IMR-90 (cell line): Measurements from ENCODE around the gene GPR82. TPM values are rescaled to one million over a fixed set of nuclear protein-coding genes. Genes with fewer than 3 reads are reported as not detected.

Experiments
- ATAC-seq: fragments of 200-7000 bp; cut with Tn5 transposase; 2 replicates; pipeline ENCODE4 v1.9.1; 2020; ENCODE audit warnings: low read depth, mild to moderate bottlenecking, moderate library complexity
- BruUV-seq: library from RNA; stranded (reverse); fragments of 400-500 nt; replicated peaks from 2 replicates; lab custom pipeline; 2021; lab: Mats Ljungman, UMichigan
- CTCF ChIA-PET: fragments of 300-600 bp; formaldehyde crosslinking; extraction: SDS; loops from one replicate; lab custom pipeline; 2021; ENCODE audit warnings: antibody characterized with exemption; lab: Yijun Ruan, JAX
- POLR2A ChIA-PET: fragments of 300-600 bp; sonication (Branson Sonifier 250); formaldehyde crosslinking; loops from one replicate; lab custom pipeline; 2022; ENCODE audit warnings: antibody characterized with exemption; ENCODE audit not compliant: unreplicated experiment; lab: Charles Lee
- DNase-seq: peaks from one replicate; pipeline ENCODE4 v3.0.0; 2013
- H2AFZ ChIP-seq: replicated peaks from 2 replicates; pipeline ENCODE3; 2013; ENCODE audit warnings: low read length, mild to moderate bottlenecking; ENCODE audit not compliant: poor library complexity
- H2AK5ac ChIP-seq: 2 replicates; pipeline ENCODE4 v1.6.1; 2013; ENCODE audit warnings: low read depth, low read length, inconsistent platforms
- H2AK9ac ChIP-seq: replicated peaks from 2 replicates; pipeline ENCODE3; 2013; ENCODE audit warnings: mild to moderate bottlenecking, low read depth, low read length, moderate library complexity; ENCODE audit not compliant: poor library complexity
- H2BK120ac ChIP-seq: 2 replicates; pipeline ENCODE4 v1.6.1; 2013; ENCODE audit warnings: low read depth, low read length, inconsistent platforms
- H2BK15ac ChIP-seq: 3 replicates; pipeline ENCODE4 v1.6.1; 2013; ENCODE audit warnings: low read depth, low read length, inconsistent platforms
- H2BK20ac ChIP-seq: 2 replicates; pipeline ENCODE4 v1.6.1; 2013; ENCODE audit warnings: low read depth, mild to moderate bottlenecking, inconsistent platforms, low read length, moderate library complexity
- H2BK5ac ChIP-seq: 2 replicates; pipeline ENCODE4 v1.6.1; 2013; ENCODE audit warnings: mild to moderate bottlenecking, low read depth, low read length, inconsistent platforms; ENCODE audit not compliant: poor library complexity, severe bottlenecking
- H3K14ac ChIP-seq: replicated peaks from 2 replicates; pipeline ENCODE4 v1.6.1; 2013; ENCODE audit warnings: low read depth, low read length, inconsistent platforms
- H3K18ac ChIP-seq: 2 replicates; pipeline ENCODE4 v1.6.1; 2013; ENCODE audit warnings: low read depth, low read length, control low read depth
- H3K23ac ChIP-seq: 2 replicates; pipeline ENCODE4 v1.6.1; 2013; ENCODE audit warnings: low read depth, low read length, inconsistent platforms
- H3K27ac ChIP-seq: 2 replicates; pipeline ENCODE4 v1.5.1; 2013; ENCODE audit warnings: mild to moderate bottlenecking, control low read depth, low read length; ENCODE audit not compliant: insufficient read depth
- H3K27me3 ChIP-seq: 2 replicates; pipeline ENCODE4 v1.6.1; 2013; ENCODE audit warnings: low read length; ENCODE audit not compliant: control insufficient read depth, insufficient read depth
- H3K36me3 ChIP-seq: 2 replicates; pipeline ENCODE4 v1.6.1; 2013; ENCODE audit warnings: low read length, mixed read lengths; ENCODE audit not compliant: control insufficient read depth, insufficient read depth
- H3K4ac ChIP-seq: 2 replicates; pipeline ENCODE4 v1.6.1; 2013; ENCODE audit warnings: low read depth, low read length, inconsistent platforms
- H3K4me1 ChIP-seq: 2 replicates; pipeline ENCODE4 v1.6.1; 2013; ENCODE audit warnings: low read length, mixed read lengths; ENCODE audit not compliant: control insufficient read depth, insufficient read depth
- H3K4me2 ChIP-seq: 2 replicates; pipeline ENCODE4 v1.6.1; 2013; ENCODE audit warnings: low read depth, mild to moderate bottlenecking, control low read depth, low read length, moderate library complexity
- H3K4me3 ChIP-seq: 2 replicates; pipeline ENCODE4 v1.5.1; 2013; ENCODE audit warnings: low read depth, mild to moderate bottlenecking, control low read depth, low read length, moderate library complexity; ENCODE audit not compliant: insufficient read depth
- H3K56ac ChIP-seq: 2 replicates; pipeline ENCODE4 v1.6.1; 2013; ENCODE audit warnings: low read length, inconsistent platforms; ENCODE audit not compliant: insufficient read depth; ENCODE audit errors: extremely low read depth
- H3K79me1 ChIP-seq, 2 experiments: 2 replicates each; pipeline ENCODE4 v1.6.1; 2013; ENCODE audit warnings: low read length in 2 of 2, inconsistent platforms in 1 of 2, low read depth in 1 of 2
- H3K9ac ChIP-seq: 2 replicates; pipeline ENCODE4 v1.6.1; 2013; ENCODE audit warnings: low read depth, low read length, control low read depth
- H3K9me1 ChIP-seq: 2 replicates; pipeline ENCODE4 v1.6.1; 2013; ENCODE audit warnings: low read length, inconsistent platforms; ENCODE audit not compliant: insufficient read depth
- H3K9me3 ChIP-seq: 2 replicates; pipeline ENCODE4 v1.6.1; 2013; ENCODE audit warnings: low read length; ENCODE audit not compliant: control insufficient read depth, insufficient read depth
- H4K20me1 ChIP-seq: 2 replicates; pipeline ENCODE4 v1.6.1; 2013; ENCODE audit warnings: low read length, inconsistent platforms; ENCODE audit not compliant: insufficient read depth
- H4K5ac ChIP-seq: 2 replicates; pipeline ENCODE4 v1.6.1; 2013; ENCODE audit warnings: mild to moderate bottlenecking, low read depth, low read length, control low read depth
- H4K8ac ChIP-seq, 2 experiments: 2 replicates each; pipeline ENCODE4 v1.6.1; 2013; ENCODE audit warnings: low read depth in 2 of 2, low read length in 2 of 2, control low read depth in 1 of 2, inconsistent platforms in 1 of 2
- H4K91ac ChIP-seq: 2 replicates; pipeline ENCODE4 v1.6.1; 2013; ENCODE audit warnings: low read depth, low read length, inconsistent platforms; ENCODE audit not compliant: insufficient read depth
- BHLHE40 ChIP-seq: fragments of 150-350 bp; IDR thresholded peaks from 2 replicates; pipeline ENCODE4 v1.6.1; 2016; ENCODE audit warnings: mild to moderate bottlenecking, low read depth, low read length
- CEBPB ChIP-seq: IDR thresholded peaks from 2 replicates; pipeline ENCODE4 v1.6.1; 2012; ENCODE audit warnings: low read depth, low read length, improper control_type of control experiment
- MAZ ChIP-seq: IDR thresholded peaks from 2 replicates; pipeline ENCODE4 v1.6.1; 2012; ENCODE audit warnings: low read depth, mild to moderate bottlenecking, low read length, improper control_type of control experiment, moderate library complexity, borderline replicate concordance
- MXI1 ChIP-seq: IDR thresholded peaks from 2 replicates; pipeline ENCODE4 v1.6.1; 2012; ENCODE audit warnings: low read depth, mild to moderate bottlenecking, low read length, moderate library complexity, borderline replicate concordance
- NFE2L2 ChIP-seq: fragments of 150-350 bp; IDR thresholded peaks from 2 replicates; pipeline ENCODE4 v1.6.1; 2016; ENCODE audit warnings: low read depth, mild to moderate bottlenecking, low read length
- POLR2A ChIP-seq: IDR thresholded peaks from 2 replicates; pipeline ENCODE4 v1.6.1; 2012; ENCODE audit warnings: mild to moderate bottlenecking, low read depth, low read length
- RFX5 ChIP-seq: IDR thresholded peaks from 2 replicates; pipeline ENCODE4 v1.8.0; 2012; ENCODE audit warnings: low read depth, mild to moderate bottlenecking, low read length, moderate library complexity
- WGBS, 2 experiments: methylation state at CpG; one replicate each; pipeline versions ENCODE4 v1.1.5 to v1.1.7; 2013; ENCODE audit warnings: missing lambda C conversion rate in 2 of 2; ENCODE audit not compliant: insufficient read length in 1 of 2; ENCODE audit errors: extremely low coverage in 2 of 2; 5-methylcytosine and 5-hydroxymethylcytosine counted together
- dilution Hi-C: fragments of 300-500 bp; cut with HindIII; formaldehyde crosslinking; loops from one replicate; pipeline ENCODE4 v1.14.3; 2018; ENCODE audit warnings: low sequenced_read_pairs; ENCODE audit not compliant: unreplicated experiment
- in situ Hi-C: fragments of 300-500 bp; cut with MboI; formaldehyde crosslinking; loops from 3 replicates; pipeline ENCODE4 v1.14.3; 2019; ENCODE audit warnings: low sequenced_read_pairs, inconsistent platforms, mixed read lengths
- intact Hi-C: fragments of 100-400 bp; cut with micrococcal nuclease; formaldehyde crosslinking; loops from 2 replicates; pipeline ENCODE4 v1.10.0; 2022
- polyA plus RNA-seq, 3 experiments: library from polyadenylated mRNA; depleted of rRNA; stranded (reverse); fragments of >200 nt; gene quantifications; 2 replicates each; pipeline ENCODE4 v1.2.3, GENCODE V29; 2012; ENCODE audit warnings: low replicate concordance in 1 of 3
- total RNA-seq: library from RNA; depleted of rRNA; stranded (reverse); fragments of >200 nt; gene quantifications from 2 replicates; pipeline ENCODE4 v1.2.3, GENCODE V29; 2012

Gene GPR82
- total and polyA plus RNA-seq, 2 of the 4 experiments (the other 2 are of a cell fraction): not detected

GRCh38 chrX:41695426-41695825 is 28.6 kb upstream of the GPR82 start:
- Histone ChIP-seq H3K23ac (no peak overlapping the region), H4K20me1 (no peaks in the 10 kb centered on the region), H3K4ac (no peak overlapping the region), H3K27me3 (no peaks in the 10 kb centered on the region), H3K4me2 (no peak overlapping the region), H2BK15ac (no peak overlapping the region), H4K91ac (no peak overlapping the region), H2BK5ac (no peak overlapping the region), H3K14ac (no peak overlapping the region), H2BK20ac (no peak overlapping the region), H4K8ac (no peak overlapping the region), H2AK9ac (no peak overlapping the region), H2AK5ac (no peak overlapping the region), H3K9ac (no peak overlapping the region), H3K9me1 (no peaks in the 10 kb centered on the region), H3K4me3 (no peak overlapping the region), H2BK120ac (no peak overlapping the region), H3K79me1 (no peaks in the 10 kb centered on the region), H3K56ac (no peak overlapping the region), H3K4me1 (no peaks in the 10 kb centered on the region), H3K36me3 (no peaks in the 10 kb centered on the region), H3K18ac (no peak overlapping the region), H4K5ac (no peak overlapping the region), H2AFZ (no peak overlapping the region), H3K9me3 (no peaks in the 10 kb centered on the region), H3K27ac (no peak overlapping the region)
- dilution Hi-C loops (no loop called here), intact Hi-C loops (no loop called here), in situ Hi-C loops (no loop called here)
- CTCF ChIA-PET: interaction anchor here (0.7 to 0.9 kb wide), 2 partner anchors 29 to 70 kb away, joined by 3 to 4 read pairs; no protein-coding TSS in a partner anchor
- POLR2A ChIA-PET: interaction anchor here (0.6 kb wide), 1 partner anchor 18 kb away, joined by 3 read pairs; no protein-coding TSS in a partner anchor
- no peak for TF ChIP-seq CEBPB
- no peak for TF ChIP-seq MXI1
- TF ChIP-seq RFX5: no peak
- no peak for TF ChIP-seq POLR2A
- no peak; the same call in 1 of the 2 replicates for TF ChIP-seq BHLHE40
- no peak for TF ChIP-seq MAZ
- TF ChIP-seq NFE2L2: no peak
- WGBS, 2 experiments: no CpG with 5 or more reads among the region's 7 CpGs
- BruUV-seq: no TSS peak
- ATAC-seq (no peak; the same call in 1 of the 2 replicates), DNase-seq (peak; percentile 74)
